GM19467 (cell line): Measurements from ENCODE around the gene WFIKKN1.

Experiments
- ATAC-seq: cut with Tn5 transposase; IDR thresholded peaks from one replicate; pipeline ENCODE4 v1.9.1; 2021; ENCODE audit warnings: mild to moderate bottlenecking, moderate library complexity; ENCODE audit not compliant: unreplicated experiment

WFIKKN1 gene

GRCh38 chr16:652454-653305, 21.9 kb downstream of the WFIKKN1 start:
- ATAC-seq = no peak

DNA sequence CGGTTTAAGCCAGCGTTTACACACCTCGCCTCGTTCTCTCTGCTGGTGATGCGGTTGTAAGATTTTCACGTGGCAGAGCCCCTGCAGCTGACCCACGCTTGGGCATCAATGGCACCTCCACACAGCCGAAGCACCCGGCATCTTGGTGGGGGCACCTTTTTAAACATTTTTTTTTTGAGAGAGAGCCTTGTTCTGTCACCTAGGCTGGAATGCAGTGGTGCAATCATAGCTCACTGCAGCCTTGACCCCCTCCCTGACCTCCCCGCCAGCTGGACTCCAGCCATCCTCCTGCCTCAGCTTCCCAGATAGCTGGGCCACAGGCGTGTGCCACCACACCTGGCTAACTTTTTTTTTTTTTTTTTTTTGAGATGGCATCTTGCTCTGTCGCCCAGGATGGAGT, 23.2 kb downstream of the WFIKKN1 start:
- ATAC-seq = no peak

- ATAC-seq = no peak
These were observed 26.7 kb downstream of the WFIKKN1 start for GRCh38 chr16:657487-657886.

DNA sequence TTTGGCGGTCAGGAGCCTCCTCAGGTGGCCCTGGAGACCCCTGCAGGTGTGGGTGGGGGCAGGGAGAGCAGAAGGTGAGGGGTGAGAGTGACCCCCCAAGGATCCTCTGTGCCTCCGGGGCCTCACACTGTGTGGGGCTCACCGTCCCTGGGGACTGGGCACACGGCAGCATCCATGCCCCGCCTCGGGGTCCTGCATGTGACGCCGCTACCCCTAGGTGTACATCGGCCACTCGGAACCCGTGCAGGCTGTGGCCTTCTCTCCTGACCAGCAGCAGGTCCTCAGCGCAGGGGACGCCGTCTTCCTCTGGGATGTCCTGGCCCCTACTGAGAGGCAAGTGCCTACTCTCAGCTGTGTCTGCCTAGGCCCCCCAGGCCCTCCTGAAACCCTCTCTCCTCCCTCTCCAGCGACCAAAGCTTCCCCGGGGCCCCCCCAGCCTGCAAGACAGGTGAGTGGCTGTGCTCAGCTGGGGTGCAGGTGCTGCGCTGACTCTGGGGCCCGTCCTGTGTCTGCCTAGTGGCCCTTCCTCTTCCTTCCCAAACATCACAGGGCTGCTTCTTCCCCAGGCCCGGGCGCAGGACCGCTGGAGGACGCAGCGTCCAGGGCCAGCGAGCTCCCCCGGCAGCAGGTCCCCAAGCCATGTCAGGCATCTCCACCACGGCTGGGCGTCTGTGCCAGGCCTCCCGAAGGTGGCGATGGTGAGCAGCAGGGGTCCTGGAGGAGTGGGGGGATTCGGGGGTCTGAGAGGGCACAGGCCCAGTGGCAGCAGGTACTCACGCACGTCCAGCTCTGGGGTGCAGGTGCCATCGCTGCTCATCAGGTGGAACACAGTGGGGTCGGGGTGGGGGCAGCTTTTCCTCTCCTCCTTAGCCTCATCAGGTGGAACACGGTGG, 28.1 kb downstream of the WFIKKN1 start:
- ATAC-seq = no peak

DNA sequence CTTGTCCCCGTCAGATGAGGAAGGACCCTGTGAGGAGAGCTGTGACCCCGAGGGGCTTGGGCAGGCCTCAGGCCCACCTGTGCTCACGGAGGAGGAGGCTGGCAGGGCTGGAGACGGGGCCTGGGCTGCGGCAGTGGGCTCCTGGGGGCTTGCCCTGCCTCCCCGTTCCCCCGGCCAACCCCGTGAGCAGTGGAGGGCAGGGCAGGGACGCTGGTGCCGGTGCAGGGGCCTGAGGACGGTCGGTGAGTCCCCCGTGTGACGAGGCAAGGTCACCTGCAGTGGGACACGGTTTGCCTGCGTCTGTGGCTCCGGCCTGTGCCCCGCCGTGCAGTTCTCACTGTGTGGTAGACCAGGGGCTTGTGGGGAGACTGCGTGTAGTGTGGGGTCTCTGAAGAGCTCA, 28.8 kb downstream of the WFIKKN1 start:
- ATAC-seq = no peak

GRCh38 chr16:660132-660458, 29.3 kb downstream of the WFIKKN1 start:
- ATAC-seq = no peak

DNA sequence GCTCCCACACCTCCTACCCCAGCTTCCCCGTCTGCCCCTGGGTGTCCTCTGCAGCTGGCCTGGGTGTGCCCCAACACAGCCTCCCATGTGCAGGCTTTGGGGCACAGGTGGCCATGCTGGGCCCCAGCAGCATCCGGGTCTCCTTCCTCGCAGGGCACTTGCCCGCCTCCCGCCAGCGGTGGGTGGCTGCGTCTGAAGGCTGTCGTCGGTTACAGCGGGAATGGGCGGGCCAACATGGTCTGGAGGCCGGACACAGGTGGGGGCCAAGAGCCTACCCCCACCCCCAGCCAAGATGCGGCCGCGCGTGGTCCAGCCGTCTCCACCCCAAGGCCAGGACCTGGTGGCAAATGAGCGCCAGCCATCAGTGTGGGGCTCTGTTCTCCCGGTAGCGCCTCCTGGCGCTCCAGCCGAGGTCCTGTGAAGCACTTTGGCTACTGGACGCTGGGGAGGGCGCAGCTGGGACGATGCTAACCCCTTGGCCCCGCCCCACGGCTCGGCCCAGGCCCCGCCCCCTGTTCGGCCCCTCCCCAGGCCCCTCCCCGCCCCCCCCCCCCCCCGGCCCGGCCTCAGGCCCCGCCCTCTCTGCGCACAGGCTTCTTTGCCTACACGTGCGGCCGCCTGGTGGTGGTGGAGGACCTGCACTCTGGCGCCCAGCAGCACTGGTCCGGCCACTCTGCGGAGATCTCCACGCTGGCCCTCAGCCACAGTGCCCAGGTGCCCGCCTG, 29.8 kb downstream of the WFIKKN1 start:
- ATAC-seq = no peak

- no peak for ATAC-seq
These were observed 30.5 kb downstream of the WFIKKN1 start for GRCh38 chr16:661184-661821.

DNA sequence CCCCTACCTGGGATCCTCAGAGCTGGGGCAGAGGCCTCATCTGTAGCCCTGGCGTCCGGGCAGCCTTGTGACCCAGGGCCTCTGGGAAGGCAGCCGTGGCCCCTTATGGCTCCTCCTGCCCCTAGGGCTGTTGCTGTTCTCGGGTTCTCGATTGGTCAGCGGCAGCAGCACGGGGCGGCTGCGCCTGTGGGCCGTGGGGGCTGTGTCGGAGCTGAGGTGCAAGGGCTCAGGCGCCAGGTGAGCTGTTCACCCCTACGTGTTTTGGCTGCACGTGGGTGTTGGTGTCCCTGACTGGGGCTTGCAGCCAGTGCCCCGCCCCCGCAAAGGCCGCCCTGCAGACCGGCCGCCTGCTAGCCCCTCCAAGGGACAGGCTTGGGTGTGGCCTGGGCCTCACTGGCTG, 31.3 kb downstream of the WFIKKN1 start:
- no peak for ATAC-seq

- ATAC-seq = no peak
These were observed 31.8 kb downstream of the WFIKKN1 start for GRCh38 chr16:662597-662996.

- ATAC-seq = no peak
These were observed 35.8 kb downstream of the WFIKKN1 start for GRCh38 chr16:666572-666971.

- no peak for ATAC-seq
These were observed 36.5 kb downstream of the WFIKKN1 start for GRCh38 chr16:667113-667779.

DNA sequence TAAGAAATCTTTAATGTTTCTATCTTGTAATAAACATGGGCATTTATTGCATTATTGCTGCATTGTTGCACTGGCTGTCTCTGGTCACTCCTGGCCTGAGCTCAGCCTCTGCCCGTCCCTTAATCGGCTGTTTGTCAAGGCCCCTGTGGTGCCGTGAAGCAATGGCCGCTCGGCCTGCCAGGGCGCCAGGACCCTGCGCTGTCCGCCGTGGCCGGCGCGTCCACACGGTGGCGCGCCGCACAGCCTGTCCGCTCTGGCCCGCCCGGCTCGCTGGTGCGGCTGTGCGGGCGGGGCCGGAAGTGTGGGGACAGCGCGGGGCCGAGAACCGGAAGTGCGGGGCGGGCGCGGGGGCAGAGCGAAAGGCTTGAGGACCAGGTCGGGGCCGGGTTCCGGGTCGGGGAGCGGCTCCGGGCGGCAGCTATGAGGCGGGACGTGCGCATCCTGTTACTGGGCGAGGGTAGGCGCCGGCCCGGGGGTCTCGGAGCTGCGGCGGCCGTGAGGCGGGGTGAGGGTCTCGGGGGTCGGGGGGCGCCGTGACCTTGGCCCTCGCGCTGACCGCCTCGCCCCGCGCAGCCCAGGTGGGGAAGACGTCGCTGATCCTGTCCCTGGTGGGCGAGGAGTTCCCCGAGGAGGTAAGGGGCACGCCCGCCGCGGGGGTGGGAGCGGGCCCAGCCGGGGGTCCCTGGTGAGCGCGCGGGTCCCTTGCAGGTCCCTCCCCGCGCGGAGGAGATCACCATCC, 37.2 kb downstream of the WFIKKN1 start, which contains the start of gene RHOT2:
RHOT2 (plus strand) TSS at position 353 of the 739 bp plus-strand sequence; CDS start at position 421, 68 bp downstream.
- ATAC-seq = peak; percentile 79

DNA sequence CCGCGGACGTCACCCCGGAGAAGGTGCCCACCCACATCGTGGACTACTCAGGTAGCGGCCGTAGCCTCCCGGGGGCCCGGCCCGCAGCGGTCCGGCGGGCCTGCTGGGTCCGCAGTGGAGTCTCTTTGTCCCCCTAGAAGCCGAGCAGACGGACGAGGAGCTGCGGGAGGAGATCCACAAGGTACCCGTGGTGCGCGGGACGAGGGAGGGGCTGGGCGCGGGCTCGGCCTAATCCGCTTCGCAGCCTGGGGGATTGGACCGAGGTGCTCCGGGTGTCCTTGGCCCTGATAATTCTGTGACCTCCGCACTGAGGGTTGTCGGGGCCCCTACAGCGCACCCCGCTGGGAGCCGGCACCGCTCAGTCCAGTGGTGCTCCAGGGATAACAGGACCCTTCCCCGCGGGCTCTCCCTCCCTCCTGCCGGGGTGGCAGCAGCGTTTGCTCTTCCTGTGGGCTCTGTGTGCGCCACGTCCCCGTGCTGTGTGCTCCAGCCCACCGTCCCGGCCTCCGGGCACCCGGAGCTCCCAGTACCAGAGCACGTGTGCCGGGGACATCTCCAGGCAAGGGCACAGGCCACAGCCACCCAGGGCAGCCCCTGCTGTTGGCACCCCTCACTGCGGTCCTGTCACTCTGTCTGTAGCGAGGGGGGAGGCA, 37.9 kb downstream of the WFIKKN1 start:
- peak; percentile 2 for ATAC-seq

- no peak for ATAC-seq
These were observed 38.9 kb downstream of the WFIKKN1 start for GRCh38 chr16:669666-670065.

- ATAC-seq = no peak
These were observed 39.9 kb downstream of the WFIKKN1 start for GRCh38 chr16:670485-671352.

GRCh38 chr16:671353-672131, 40.8 kb downstream of the WFIKKN1 start:
- ATAC-seq = no peak
